ENCODE results near the gene NMT2. TPM values are rescaled to one million over a fixed set of nuclear protein-coding genes. Genes with fewer than 3 reads are reported as not detected.
A peak's percentile ranks its signal among the peaks of the same experiment; 100 is the strongest.

NMT2 gene
- total RNA-seq, 1 donor, result 107 TPM

DNA sequence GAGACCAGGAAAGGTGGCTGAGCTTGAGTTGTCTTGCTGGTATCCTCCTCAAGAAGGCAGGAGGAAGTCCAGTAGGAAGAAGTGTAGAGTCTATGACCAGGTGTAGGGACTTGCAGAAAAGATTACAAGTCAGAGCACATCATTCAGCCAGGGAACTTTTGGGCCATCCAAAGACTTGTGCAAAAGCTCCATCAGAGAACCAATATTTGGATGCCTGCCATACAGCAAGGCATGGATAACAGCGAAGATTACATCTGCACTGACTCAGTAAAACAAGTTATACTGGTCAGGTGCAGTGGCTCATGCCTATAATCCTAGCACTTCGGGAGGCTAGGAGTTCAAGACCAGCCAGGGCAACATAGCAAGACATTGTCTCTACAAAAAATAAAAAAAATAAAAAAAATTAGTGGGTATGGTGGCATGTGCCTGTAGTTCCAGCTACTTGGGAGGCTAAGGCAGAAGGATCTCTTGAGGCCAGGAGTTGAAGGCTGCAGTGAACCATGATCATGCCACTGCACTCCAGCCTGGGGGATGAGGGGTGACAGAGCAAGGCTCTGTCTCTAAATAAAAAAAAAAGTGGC lies 13.2 kb upstream of the NMT2 start:
- TF ChIP-seq, protein P1, sequence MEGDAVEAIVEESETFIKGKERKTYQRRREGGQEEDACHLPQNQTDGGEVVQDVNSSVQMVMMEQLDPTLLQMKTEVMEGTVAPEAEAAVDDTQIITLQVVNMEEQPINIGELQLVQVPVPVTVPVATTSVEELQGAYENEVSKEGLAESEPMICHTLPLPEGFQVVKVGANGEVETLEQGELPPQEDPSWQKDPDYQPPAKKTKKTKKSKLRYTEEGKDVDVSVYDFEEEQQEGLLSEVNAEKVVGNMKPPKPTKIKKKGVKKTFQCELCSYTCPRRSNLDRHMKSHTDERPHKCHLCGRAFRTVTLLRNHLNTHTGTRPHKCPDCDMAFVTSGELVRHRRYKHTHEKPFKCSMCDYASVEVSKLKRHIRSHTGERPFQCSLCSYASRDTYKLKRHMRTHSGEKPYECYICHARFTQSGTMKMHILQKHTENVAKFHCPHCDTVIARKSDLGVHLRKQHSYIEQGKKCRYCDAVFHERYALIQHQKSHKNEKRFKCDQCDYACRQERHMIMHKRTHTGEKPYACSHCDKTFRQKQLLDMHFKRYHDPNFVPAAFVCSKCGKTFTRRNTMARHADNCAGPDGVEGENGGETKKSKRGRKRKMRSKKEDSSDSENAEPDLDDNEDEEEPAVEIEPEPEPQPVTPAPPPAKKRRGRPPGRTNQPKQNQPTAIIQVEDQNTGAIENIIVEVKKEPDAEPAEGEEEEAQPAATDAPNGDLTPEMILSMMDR (IDR thresholded peaks at IDR 0.05; ENCODE audit: insufficient read depth, low read length), result no peak

DNA sequence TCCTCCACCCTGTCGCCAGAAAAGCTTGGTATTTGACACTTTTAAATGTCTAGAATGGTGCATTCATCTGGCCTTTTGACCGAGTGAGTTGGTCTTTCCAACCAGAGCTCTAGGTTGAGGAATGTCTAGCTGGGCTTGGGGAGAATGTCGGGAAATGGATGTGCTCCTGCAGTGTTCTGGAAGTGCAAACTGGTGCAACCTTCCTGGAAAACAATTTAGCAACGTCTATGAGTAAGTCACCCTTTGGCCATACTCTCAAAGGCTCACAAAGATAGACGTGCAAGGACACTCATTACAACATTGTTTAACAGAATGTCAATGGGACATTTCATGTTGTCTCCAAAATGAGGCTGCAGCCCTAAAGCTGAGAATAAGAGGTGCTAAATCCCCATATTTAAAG lies 12.2 kb upstream of the NMT2 start:
- no peak overlapping the region for H3K4me3 ChIP-seq (ENCODE audit: low read depth, low read length)
- DNase-seq (ENCODE audit: low read depth), result peak; percentile 51
- TF ChIP-seq, protein P1 (IDR thresholded peaks at IDR 0.05; ENCODE audit: insufficient read depth, low read length), result no peak

More for the DNA sequence above, 13.2 kb upstream of the NMT2 start:
- no peak overlapping the region for H3K4me3 ChIP-seq (ENCODE audit: low read depth, low read length)
- DNase-seq (ENCODE audit: low read depth), result no peak

DNA sequence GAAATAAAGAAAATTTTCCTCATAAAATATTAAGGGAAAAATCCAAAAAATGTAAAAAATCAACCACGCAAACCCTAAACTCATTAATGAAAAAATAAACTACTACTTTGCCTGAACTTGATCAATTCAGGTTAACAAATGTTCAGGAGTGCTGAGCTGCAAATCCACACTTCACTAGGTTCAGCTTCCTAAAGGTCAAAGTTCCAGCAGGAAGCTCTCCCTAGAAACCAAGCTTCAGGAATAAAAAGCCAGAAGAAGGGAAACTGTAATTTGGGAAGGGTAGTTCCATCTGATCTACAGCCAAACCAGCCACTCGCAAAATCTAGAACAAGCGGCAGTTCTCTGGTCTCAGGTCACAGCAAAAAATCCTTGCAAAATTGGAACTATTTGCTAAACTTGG lies 7.8 kb upstream of the NMT2 start:
- H3K4me3 ChIP-seq (ENCODE audit: low read depth, low read length), result no peak overlapping the region

DNA sequence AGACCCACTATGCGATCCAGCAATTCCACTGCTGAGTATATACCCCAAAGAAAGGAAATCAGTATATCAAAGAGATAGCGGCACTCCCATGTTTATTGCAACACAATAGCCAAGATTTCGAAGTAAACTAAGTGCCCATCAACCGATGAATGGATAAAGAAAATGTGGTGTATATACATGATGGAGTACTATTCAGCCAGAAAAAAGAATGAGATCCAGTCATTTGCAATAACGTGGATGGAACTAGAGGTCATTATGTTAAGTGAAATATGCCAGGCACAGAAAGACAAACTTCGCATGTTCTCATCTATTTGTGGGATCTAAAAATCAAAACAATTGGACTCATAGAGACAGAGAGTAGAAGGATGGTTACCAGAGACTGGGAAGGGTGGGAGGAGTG lies 7.1 kb upstream of the NMT2 start:
- TF ChIP-seq, protein P1 (IDR thresholded peaks at IDR 0.05; ENCODE audit: insufficient read depth, low read length), result no peak
- no peak for DNase-seq (ENCODE audit: low read depth)
- H3K4me3 ChIP-seq (ENCODE audit: low read depth, low read length), result no peak overlapping the region

More for the DNA sequence above, 7.8 kb upstream of the NMT2 start:
- TF ChIP-seq, protein P1 (IDR thresholded peaks at IDR 0.05; ENCODE audit: insufficient read depth, low read length), result no peak
- no peak for DNase-seq (ENCODE audit: low read depth)

DNA sequence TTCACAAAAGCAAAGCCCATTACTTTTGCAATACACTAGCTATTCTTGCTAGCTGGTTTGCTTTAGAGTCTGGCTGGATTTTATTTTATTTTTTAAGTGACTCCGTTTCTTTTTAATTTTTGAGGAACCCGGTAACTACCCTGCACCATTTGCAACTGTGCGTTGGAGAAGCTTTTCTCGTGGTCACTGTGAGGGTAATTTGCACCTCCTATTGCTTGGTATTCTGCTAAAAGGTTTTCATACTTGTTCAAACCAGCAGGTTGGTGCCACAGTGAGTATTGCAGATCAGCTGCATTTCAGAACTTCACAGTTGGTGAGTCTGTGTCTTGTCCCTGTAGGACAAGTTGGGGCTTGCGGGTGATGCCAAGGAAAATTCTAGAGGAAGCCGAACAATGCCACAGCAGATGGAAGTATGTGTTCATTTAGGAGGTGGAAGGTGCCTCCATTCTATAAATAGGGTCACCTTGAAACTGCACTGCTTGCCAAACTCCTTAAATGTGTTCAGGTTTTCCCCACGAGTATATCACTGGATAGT lies 3.9 kb upstream of the NMT2 start:
- TF ChIP-seq, protein P1 (IDR thresholded peaks at IDR 0.05; ENCODE audit: insufficient read depth, low read length), result no peak
- DNase-seq (ENCODE audit: low read depth), result no peak
- H3K4me3 ChIP-seq (ENCODE audit: low read depth, low read length), result no peak overlapping the region

DNA sequence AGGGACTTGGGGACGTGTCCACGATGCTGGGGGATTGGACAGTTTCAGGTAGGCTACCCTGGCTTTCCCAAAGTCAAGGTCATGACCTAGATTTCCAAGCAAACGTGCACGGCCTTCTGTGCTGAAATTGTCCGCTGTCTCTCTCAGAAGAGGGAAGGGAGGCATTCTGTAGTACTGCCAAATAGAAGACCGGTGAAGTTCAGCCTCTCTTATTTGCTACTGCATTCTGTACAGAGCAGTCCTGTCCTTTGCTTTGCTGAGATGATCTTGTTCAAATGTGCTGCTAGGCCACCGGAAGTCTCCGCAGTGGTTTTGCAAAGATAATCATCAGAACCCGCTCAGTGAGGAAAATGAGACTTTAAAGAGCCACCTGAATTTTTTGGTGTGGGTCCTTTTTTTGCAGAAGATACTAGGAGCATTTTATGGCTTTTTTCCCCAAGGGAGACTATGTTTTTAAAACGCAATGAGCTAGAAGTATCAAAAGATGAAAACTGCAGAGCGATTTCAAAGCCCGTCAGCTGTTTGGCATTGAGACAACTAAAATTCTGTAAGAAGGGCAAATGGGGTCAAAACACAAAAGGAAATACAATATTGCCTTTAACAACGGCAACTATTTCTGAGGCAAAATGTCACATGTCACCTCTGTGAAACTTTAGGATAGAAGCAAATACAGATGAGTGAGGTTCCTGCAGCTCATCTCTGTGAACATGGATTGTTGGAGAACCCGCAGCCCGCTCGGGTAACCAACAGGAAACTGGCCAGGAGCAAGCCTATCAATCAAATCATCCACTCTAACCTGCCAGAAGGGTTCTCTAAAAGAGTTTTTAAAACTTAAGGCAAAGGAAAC lies 1.3 kb upstream of the NMT2 start:
- TF ChIP-seq, protein P1 (IDR thresholded peaks at IDR 0.05; ENCODE audit: insufficient read depth, low read length), result no peak
- no peak overlapping the region for H3K4me3 ChIP-seq (ENCODE audit: low read depth, low read length)
- DNase-seq (ENCODE audit: low read depth), result no peak
